Fibroblast of the conjunctiva (primary cell): Measurements from ENCODE around the gene MARK4.

ENCODE experiments used
- DNase-seq: peaks from one replicate; pipeline ENCODE4 v3.0.0-alpha.2; 2010; ENCODE audit warnings: low read depth

Gene MARK4

DNA sequence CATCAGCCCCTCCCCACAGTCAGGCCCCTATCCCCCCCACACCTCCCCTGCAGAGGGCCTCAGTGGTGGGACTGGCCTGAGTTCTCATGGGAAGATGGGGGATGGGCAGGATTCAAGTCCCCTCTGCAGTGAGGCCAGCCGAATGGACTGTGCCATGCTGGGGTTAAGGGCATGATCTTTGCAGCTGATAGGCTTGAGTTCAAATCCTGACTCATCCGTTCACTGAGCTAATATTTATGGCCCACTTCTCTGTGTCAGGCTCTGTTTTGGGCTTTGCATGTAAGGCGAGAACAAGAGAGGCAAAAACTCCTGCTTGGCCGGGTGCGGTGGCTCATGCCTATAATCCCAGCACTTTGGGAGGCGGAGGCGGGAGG is 20.7 kb downstream of the MARK4 start:
- no peak for DNase-seq

DNA sequence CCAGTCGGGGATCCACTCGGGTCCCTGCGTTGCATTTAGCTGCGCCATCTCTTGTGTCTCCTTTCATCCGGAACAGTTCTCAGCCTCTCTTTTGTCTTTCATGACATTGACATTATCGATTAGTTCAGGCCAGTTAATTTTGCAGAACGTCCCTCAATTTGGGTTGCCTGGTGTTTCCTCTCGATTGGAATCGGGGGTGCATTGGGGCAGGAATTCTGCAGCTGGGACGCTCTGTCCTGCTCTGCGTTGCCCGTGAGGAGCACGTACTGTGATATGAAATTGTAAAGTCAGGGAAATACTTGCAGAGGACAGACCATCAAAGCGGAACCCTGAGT is 22.4 kb downstream of the MARK4 start:
- no peak for DNase-seq

DNA sequence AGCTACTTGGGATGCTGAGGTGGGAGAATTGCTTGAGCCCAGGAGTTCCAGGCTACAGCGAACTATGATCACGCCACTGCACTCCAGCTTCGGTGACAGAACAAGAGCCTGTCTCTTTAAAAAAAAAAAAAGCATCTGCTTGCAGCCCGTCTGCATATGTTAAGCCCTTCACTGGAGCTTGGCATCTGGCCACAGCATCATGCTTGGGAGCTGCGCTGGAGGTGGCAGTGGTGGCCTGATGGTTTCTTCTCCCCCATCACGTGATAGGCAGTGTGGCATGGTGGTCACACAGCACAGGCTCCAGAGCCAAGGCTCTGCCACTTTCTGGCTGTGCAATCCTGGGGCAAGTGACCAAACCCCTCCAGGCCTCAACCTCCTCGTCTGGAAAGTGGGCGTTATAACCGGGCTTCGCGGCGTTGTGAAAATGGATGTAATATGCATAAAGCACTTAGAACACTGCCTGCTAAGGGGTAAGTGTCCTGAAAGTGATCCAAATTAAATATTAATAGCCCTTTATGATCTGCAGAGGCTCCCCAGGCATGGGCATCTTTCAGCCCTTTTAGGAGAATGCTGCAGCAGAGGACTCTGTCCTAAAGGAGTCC is 24.4 kb downstream of the MARK4 start:
- peak; percentile 44 for DNase-seq

DNA sequence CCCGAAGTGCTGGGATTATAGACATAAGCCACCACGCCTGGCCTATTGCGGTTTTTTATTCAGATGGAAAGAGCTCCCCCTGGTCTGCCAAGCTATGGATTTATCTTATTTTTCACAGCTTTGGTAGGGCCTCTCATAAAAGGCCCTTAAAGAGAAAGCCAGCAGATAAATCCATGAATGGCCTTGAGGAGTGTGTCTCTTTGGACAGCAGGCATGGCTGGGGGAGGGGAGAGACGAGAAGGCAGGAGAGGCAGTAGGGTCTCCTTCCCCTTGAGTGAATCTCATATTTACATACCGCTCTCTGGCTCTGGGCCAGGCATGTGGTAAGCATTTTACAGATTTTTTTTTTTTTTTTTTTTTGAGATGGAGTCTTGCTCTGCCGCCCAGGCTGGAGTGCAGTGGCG is 25.2 kb downstream of the MARK4 start:
- DNase-seq = peak; percentile 63

DNA sequence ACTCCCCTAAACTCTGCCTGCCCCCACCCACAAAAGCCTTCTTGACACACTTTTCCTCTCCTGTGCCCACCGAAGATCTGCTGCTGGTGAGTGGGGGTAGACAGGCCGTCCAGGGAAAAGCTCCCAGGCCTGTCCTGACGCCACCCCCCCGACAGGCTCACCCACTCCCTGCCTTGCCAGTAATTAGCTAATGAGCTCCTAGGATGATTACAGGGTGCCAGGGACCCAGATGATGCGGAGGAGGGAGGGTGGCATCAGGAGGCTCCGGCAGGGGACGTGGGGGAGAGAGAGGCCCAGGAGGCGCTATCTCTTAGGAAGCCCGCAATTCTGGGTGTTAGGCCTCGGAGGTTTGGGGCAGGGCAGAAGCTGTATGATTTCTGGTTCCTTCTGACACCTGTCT is 27.0 kb downstream of the MARK4 start:
- no peak for DNase-seq

DNA sequence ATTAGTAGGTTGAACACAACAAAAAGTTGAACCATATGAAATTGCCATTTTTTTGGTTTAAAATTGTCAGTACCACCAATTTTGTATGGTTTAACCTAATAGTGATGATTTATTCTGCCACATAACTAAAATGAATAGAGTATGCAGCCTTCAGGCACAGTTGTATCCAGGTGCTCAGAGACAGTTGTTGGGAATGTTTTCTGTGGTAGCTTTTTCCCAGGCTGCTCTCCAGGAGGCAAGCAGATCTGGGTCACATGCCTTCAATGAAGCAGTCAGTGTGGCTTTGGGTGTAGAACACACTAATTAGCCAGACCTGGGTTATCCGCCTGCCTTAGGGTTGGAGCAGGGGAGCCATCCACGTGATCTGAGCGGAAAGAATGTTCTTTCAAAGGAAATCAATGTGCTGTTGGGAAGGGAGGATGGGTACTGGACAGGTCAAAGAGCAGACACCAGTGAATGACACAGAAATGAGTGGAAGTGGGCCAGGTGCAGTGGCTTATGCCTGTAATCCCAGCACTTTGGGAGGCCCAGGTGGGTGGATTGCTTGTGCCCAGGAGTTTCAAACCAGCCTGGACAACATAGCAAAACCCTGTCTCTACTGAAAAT is 28.6 kb downstream of the MARK4 start:
- DNase-seq = no peak

DNA sequence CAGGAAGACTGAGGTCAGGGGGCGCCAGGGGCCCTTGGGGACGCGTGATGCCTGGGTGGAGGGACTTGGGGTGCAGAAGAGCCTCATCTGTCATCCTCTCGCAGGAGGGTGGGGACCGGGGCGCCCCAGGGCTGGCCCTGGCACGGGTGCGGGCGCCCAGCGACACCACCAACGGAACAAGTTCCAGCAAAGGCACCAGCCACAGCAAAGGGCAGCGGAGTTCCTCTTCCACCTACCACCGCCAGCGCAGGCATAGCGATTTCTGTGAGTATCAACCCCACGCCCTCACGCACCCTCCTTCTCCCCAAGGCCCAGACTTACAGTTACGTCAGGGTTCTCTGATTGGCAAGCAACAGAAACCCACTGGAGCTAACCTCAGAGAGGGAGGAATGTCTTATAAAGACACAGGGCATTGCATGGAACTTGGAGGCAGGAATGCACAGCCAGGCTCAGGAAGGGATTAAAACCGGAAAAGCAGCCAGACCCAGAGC is 29.4 kb downstream of the MARK4 start:
- no peak for DNase-seq

DNA sequence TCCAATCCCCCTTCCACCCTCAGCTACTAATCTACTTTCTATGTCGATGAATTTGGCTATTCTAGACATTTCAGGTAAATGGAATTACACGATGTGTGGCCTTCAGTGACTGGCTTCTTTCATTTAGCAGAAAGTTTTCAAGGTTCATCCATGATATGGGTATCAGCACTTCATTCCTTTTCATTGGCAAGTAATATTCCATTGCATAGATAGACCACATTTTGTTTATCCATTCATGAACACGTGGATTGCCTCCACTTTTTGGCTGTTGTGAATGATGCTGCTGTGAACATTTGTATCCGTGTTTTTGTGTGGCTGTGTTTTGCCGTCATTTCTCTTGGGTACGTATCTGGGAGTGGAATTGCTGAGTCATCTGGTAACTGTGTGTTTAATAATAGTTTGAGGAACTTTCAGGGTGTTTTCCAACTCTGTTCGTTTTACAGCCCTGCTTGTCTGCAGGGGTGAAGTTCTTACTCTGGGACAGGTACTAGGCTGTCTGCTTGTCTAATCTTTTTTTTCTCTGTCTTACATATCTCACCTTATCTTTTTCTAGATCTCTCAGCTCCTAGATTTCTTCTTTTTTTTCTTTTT is 32.5 kb downstream of the MARK4 start:
- DNase-seq = no peak

DNA sequence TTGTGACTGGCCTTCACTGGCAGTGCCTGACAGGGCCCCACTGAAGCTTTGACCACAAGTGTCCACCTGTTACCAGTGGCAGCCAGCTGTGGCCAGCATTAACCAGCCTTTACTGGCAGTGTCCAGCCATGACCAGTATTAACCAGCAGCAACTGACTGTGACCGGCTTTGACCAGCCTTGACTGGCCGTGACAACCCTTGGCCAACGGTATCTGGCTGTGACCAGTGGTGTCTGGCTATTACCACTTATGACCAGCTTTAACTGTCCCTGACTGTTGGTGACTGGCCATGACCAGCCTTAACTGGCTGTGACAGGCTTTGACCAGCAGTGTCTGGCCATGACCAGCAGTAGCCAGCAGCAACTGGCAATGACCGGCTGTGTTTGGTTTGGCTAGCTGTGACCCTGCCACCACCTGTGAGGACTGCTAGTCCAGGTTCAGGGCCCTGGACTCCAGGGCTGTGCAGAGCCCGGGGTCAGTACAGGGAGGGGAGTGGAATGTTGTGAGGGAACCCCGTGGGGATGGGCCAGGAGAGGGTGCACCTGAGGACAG is 39.4 kb downstream of the MARK4 start:
- DNase-seq = no peak

DNA sequence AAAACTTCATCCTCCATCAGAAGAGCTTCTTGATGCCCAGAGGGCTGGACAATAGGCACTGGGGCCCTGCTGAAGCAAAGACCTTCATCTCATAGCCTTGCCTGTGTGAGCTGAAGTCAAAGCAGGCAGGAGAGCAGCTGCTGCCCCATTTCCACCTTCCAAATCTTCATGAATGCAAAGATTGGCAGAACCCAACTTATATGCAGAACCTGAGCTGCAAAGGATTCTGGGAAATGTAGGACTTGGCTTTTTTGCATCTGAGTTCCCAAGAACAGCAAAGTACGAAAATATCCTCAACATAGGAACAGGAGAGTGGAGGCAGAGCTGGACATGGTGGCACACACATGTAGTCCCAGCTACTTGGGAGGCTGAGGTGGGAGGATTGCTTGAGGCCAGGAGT is 40.8 kb downstream of the MARK4 start:
- DNase-seq = no peak

DNA sequence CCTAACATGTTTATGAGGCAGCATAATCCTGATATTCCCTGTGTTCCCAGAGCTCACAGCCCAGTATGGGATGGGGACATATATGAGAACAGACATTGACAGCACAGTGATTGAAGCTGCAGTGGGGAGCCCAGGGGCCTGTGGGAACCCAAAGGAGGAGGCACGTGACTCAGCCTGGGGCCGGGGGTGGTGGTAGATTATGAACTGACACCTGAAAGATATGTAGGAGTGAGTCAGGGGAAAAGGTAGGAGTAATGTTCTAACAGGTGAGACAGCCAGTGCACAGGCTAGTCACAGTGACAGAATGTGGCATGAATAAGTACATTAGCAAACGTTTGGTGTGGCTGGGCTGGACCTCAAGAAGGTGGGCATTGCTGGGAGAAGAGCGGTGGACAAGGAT is 42.6 kb downstream of the MARK4 start:
- no peak for DNase-seq

DNA sequence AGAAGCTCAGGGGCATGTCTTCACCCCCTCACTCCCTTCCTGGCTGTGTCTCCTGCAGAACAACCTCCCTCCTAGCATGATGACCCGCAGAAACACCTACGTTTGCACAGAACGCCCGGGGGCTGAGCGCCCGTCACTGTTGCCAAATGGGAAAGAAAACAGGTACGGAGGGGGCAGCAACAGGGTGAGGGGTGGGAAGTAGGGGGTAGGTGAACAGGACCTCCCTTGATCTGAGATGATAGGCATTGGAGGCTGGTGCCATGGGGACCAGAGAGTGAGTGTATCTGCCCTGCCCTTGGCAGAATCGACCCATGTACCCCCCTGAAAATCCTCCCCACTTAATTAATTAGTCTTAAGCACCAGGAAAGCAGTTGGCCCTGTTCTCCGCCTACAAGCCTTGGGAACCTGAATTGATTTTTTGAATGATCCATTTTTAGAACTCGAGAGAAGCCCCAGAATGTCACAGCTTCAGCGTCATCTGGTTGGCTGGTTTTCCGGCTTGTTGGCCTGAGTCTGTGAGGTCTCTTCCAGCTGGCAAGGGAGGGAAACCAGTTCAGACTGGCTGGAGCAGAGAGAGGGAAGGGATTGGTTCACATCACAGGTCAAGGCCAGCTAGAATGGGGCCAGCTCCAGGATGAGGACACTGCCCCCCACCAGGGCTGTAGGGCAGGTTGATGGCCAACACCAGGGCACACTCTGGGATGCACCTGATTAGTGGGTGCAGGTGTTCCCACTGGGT is 43.4 kb downstream of the MARK4 start:
- no peak for DNase-seq

DNA sequence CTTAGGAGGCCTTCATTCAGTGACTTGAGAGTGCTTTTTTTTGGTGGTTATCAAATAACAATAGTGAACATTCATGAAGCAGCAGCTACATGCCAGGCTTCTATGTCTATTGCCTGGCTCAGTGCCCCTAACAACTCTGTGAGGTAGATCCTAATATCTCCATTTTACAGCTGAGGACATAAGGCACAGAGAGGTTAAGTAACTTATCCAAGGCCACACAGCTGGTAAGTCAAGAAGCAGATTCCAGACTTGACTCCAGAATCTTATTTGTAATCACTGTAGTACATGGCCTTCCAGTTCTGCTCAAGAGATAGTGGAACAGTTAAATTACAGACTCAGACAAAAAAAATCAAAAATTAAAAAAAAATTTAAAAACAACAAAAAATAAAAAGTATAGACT is 44.8 kb downstream of the MARK4 start:
- DNase-seq = no peak

DNA sequence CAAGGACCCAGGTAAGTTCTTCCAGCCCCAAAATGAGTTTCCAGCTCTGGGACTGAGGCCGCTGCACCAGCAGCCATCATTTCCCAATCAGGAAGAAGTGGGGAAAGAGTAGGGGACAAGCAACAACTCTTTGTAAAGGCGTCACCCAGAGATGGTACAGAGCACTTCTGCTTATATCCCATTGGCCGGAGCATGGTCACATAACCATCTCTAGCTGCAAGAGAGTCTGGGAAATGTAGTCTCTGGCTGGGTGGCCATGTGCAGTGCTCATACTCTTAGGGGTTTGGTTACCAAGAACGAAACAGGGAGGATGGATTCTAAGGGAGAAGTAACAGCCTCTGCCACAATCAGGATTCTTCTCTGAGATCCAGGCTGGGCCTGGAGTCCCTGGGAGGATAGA is 45.3 kb downstream of the MARK4 start:
- DNase-seq = no peak

DNA sequence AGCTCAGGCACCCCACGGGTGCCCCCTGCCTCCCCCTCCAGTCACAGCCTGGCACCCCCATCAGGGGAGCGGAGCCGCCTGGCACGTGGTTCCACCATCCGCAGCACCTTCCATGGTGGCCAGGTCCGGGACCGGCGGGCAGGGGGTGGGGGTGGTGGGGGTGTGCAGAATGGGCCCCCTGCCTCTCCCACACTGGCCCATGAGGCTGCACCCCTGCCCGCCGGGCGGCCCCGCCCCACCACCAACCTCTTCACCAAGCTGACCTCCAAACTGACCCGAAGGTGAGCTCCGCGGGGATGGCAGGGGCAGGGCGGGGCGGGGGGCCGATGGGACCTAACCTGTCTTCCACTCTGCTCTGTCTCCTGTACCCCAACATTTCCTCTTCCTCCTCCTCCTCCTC is 46.6 kb downstream of the MARK4 start:
- no peak for DNase-seq

DNA sequence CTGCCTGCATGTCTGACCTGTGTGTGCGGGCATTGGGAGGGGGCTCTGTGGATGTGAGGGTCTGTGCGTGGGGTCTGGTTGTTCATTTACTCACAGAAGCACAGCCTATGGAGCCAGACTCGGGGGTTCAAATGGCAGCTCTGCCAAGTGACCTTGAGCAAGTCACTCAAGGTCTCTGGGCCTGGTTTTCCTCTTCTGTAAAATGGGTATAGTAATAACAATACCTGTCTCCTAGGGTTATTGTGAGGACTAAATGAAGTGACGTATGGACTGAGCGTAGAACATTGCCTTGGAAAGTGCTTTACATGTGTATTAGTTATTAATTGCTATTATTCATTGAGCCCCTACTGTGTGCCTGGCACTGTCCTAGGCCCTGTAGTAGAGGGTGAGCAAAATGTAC is 47.2 kb downstream of the MARK4 start:
- DNase-seq = no peak

DNA sequence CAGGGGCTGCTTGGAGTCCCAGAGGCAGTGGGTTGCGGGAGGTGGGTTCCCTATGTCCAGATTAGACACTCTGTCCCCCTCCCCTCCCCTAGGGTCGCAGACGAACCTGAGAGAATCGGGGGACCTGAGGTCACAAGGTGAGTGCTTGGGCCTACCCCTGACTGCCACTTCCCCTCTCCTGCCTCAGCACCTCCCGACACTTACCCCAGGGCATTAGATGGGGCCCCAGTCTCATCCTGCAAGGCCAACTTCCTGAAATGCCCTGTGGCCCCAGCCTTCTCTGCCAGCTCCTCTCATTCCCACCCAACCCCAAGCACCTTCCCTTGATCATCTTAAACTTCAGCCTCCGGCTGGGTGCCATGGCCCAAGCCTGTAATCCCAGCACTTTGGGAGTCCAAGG is 48.6 kb downstream of the MARK4 start:
- DNase-seq = no peak

DNA sequence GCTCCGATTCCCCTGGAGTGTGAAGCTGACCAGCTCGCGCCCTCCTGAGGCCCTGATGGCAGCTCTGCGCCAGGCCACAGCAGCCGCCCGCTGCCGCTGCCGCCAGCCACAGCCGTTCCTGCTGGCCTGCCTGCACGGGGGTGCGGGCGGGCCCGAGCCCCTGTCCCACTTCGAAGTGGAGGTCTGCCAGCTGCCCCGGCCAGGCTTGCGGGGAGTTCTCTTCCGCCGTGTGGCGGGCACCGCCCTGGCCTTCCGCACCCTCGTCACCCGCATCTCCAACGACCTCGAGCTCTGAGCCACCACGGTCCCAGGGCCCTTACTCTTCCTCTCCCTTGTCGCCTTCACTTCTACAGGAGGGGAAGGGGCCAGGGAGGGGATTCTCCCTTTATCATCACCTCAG is 51.3 kb downstream of the MARK4 start:
- no peak for DNase-seq

DNA sequence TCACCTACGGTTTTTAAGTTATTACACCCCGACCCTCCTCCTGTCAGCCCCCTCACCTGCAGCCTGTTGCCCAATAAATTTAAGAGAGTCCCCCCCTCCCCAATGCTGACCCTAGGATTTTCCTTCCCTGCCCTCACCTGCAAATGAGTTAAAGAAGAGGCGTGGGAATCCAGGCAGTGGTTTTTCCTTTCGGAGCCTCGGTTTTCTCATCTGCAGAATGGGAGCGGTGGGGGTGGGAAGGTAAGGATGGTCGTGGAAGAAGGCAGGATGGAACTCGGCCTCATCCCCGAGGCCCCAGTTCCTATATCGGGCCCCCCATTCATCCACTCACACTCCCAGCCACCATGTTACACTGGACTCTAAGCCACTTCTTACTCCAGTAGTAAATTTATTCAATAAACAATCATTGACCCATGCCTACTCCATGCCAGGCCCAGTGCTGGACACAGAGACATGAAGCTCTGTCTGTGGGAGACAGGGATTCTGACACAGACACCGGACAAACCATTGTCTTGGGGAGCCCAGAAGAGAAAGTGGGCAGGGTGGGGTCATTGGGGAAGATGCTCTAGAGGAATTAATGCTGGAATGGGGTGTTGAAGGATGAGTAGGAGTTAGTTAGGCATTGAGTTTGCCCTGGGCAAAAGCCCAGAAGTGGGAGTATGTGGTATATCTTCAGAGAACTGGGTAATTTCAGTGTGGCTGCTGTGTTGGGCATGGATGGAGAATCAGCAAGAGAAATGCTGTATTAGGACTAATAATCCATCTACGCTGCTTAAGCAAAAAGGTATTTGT is 52.4 kb downstream of the MARK4 start:
- DNase-seq = no peak

DNA sequence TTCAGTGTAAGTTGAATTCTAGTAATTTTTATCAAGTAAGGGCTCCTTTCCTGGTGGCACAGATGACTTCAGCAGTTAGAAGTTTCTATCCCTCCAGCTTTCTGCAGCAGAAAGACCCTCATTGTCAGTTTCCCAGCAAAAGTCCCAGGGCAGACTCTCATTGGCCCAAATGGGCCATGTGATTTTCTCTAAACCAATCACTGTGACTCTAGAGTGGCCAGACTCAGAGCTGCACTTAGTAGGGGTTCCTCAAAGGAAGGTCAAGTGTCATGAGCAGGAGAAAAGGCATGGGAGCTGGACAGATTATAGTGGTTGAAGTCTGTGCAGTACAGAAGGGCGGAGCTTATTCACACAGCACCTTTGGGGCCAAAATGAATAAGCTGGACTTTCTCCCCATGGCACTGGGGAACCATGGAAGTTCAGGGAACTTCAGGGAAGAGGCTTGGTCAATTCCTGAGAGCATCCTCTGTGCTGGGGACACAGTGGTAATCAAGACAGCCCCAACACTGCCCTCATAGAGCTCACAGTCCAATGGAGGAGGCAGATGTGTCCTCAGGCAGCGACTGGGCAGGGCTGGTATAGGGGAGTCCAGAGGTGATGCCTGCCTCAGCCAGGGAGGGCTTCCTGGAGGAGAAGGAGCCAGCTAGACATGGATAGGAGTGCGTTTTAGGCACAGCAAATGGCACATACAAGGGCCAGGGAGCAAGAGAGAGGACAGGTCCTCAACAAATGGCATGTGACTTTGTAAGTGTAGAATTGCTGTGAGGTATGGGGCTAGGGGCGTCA is 53.3 kb downstream of the MARK4 start:
- DNase-seq = no peak

DNA sequence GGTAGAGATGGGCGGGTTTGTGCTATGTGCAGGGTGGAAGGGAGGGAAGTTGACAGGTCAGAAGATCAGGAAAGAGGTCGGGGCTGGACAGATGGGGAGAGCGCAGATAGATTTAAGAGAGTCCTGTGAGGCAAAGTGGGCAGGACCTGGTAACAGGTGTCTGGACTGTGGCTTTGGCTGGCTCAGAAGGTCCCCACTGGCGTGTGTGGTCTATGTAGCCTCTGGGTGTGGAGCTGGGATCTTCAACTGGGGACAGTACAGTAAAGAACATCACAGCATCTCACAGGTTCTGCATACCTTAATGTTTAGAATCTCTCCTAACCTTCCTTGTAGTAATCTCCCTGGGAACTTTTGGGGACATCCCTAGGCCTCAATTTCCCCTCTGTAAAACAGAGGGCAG is 53.9 kb downstream of the MARK4 start:
- DNase-seq = no peak
